GDM1 (cell line): ENCODE results near the gene METRN.

Source experiments
- DNase-seq: peaks from one replicate; lab custom pipeline; 2025; lab: John Stamatoyannopoulos, UW

METRN gene

GRCh38 chr16:714558-715476 is at the start of gene METRN:
METRN (plus strand) TSS chr16:715118; CDS start chr16:715290, 172 bp downstream.
- DNase-seq, result peak; percentile 77

GRCh38 chr16:666572-666971 is 48.3 kb upstream of the METRN start:
- DNase-seq, result no peak

GRCh38 chr16:667113-667779 is 47.7 kb upstream of the METRN start:
- DNase-seq, result no peak

GRCh38 chr16:667780-668518 is 47.0 kb upstream of the METRN start, which contains the start of gene RHOT2:
RHOT2 (plus strand) TSS chr16:668132; CDS start chr16:668200, 68 bp downstream.
- peak; percentile 90 for DNase-seq

- no peak for DNase-seq
These were observed 46.3 kb upstream of the METRN start for GRCh38 chr16:668519-669171.

GRCh38 chr16:669666-670065 is 45.3 kb upstream of the METRN start:
- no peak for DNase-seq

GRCh38 chr16:670485-671352 is 44.2 kb upstream of the METRN start:
- no peak for DNase-seq

GRCh38 chr16:671353-672131 is 43.4 kb upstream of the METRN start:
- DNase-seq, result no peak

- DNase-seq, result no peak
These were observed 42.5 kb upstream of the METRN start for GRCh38 chr16:672371-672770.

- no peak for DNase-seq
These were observed 42.1 kb upstream of the METRN start for GRCh38 chr16:672851-673250.

GRCh38 chr16:673399-673991 is 41.4 kb upstream of the METRN start:
- DNase-seq, result no peak

- DNase-seq, result no peak
These were observed 40.6 kb upstream of the METRN start for GRCh38 chr16:674214-674881.

GRCh38 chr16:674968-675883 is 39.7 kb upstream of the METRN start, which contains the start of gene RHBDL1:
RHBDL1 (plus strand) TSS chr16:675671; CDS start chr16:675791, 120 bp downstream.
- no peak for DNase-seq

GRCh38 chr16:675884-676564 is 38.9 kb upstream of the METRN start:
- DNase-seq, result no peak

- DNase-seq, result no peak
These were observed 38.4 kb upstream of the METRN start for GRCh38 chr16:676565-676902.

- DNase-seq, result no peak
These were observed 38.0 kb upstream of the METRN start for GRCh38 chr16:676913-677312.
